Measurements from ENCODE around the gene YAP1. TPM values are rescaled to one million over a fixed set of nuclear protein-coding genes. Genes with fewer than 3 reads are reported as not detected.

Gene YAP1
- polyA plus RNA-seq, 1 donor from 2014 or later: 0.46 TPM

GRCh38 chr11:102216433-102217075 is 106.3 kb downstream of the YAP1 start:
- H3K9me2 ChIP-seq (ENCODE audit: insufficient read depth, low read length): no peaks in the 10 kb centered on the region
- no peaks in the 10 kb centered on the region for H4K20me1 ChIP-seq (ENCODE audit: insufficient read depth)
- H3K4me3 ChIP-seq (ENCODE audit: low read length): no peak overlapping the region
- no peaks in the 10 kb centered on the region for H3K36me3 ChIP-seq (ENCODE audit: insufficient read depth, low read length)
- H3K9me3 ChIP-seq (ENCODE audit: low read length): no peaks in the 10 kb centered on the region
- TF ChIP-seq MXI1 (conservative IDR thresholded peaks at IDR 0.05; ENCODE audit: poor library complexity, severe bottlenecking) (no peak), CTCF (IDR thresholded peaks at IDR 0.05; ENCODE audit: poor library complexity, severe bottlenecking) (no peak), EZH2 (IDR thresholded peaks at IDR 0.05; ENCODE audit: borderline replicate concordance, insufficient read depth, low read length, poor library complexity, severe bottlenecking) (no peak), EP300 (conservative IDR thresholded peaks at IDR 0.05; ENCODE audit: poor library complexity, severe bottlenecking) (no peak), TAF1 (IDR thresholded peaks at IDR 0.05; ENCODE audit: low read depth) (no peak), REST (IDR thresholded peaks at IDR 0.05; ENCODE audit: borderline replicate concordance) (no peak), RAD21 (conservative IDR thresholded peaks at IDR 0.05) (no peak), SMC3 (conservative IDR thresholded peaks at IDR 0.05; ENCODE audit: poor library complexity) (no peak), POLR2AphosphoS5 (IDR thresholded peaks at IDR 0.05) (no peak)
- H2AFZ ChIP-seq (ENCODE audit: low read depth, low read length): no peak overlapping the region
- H3K4me2 ChIP-seq (ENCODE audit: low read length): no peak overlapping the region
- no peak overlapping the region for H3K9ac ChIP-seq (ENCODE audit: low read length)
- H3F3A ChIP-seq (ENCODE audit: insufficient read depth, low read length, poor library complexity, severe bottlenecking): no peaks in the 10 kb centered on the region
- no peaks in the 10 kb centered on the region for H3K27me3 ChIP-seq (ENCODE audit: insufficient read depth, low read depth, low read length)
- no peaks in the 10 kb centered on the region for H3K79me2 ChIP-seq (replicated peaks; ENCODE audit: insufficient read depth, low read length)
- H3K27ac ChIP-seq (ENCODE audit: low read length): no peak overlapping the region

- H3K36me3 ChIP-seq (ENCODE audit: insufficient read depth, low read length): no peaks in the 10 kb centered on the region
- no peaks in the 10 kb centered on the region for H3K79me2 ChIP-seq (replicated peaks; ENCODE audit: insufficient read depth, low read length)
- no peak for TF ChIP-seq POLR2AphosphoS5 (IDR thresholded peaks at IDR 0.05)
- TF ChIP-seq EP300 (conservative IDR thresholded peaks at IDR 0.05; ENCODE audit: poor library complexity, severe bottlenecking): no peak
- TF ChIP-seq SMC3 (conservative IDR thresholded peaks at IDR 0.05; ENCODE audit: poor library complexity): no peak
- TF ChIP-seq CTCF (IDR thresholded peaks at IDR 0.05; ENCODE audit: poor library complexity, severe bottlenecking): no peak
- no peak overlapping the region for H2AFZ ChIP-seq (ENCODE audit: low read depth, low read length)
- H3K9me2 ChIP-seq (ENCODE audit: insufficient read depth, low read length): no peaks in the 10 kb centered on the region
- H3K4me3 ChIP-seq (ENCODE audit: low read length): no peak overlapping the region
- no peaks in the 10 kb centered on the region for H3F3A ChIP-seq (ENCODE audit: insufficient read depth, low read length, poor library complexity, severe bottlenecking)
- H3K27ac ChIP-seq (ENCODE audit: low read length): no peak overlapping the region
- H3K4me2 ChIP-seq (ENCODE audit: low read length): no peak overlapping the region
- no peaks in the 10 kb centered on the region for H3K9me3 ChIP-seq (ENCODE audit: low read length)
- H3K9ac ChIP-seq (ENCODE audit: low read length): no peak overlapping the region
- no peaks in the 10 kb centered on the region for H3K27me3 ChIP-seq (ENCODE audit: insufficient read depth, low read depth, low read length)
- no peaks in the 10 kb centered on the region for H4K20me1 ChIP-seq (ENCODE audit: insufficient read depth)
Observed at GRCh38 chr11:102220728-102221467, 110.7 kb downstream of the YAP1 start.
